HL-60 (cell line): ENCODE results near the gene HSD17B3.
"Not testable (repeated sequence)": the region's sequence is repeated elsewhere in the genome, so short reads cannot be mapped to it uniquely, and the experiment has no call there.

Experiments used
- CTCF ChIP-seq: IDR thresholded peaks from one replicate; pipeline ENCODE4 v1.5.1; 2011; ENCODE audit warnings: low read length, control low read depth, inconsistent platforms; ENCODE audit not compliant: insufficient read depth
- GABPA ChIP-seq: IDR thresholded peaks from 2 replicates; pipeline ENCODE4 v1.6.1; 2012; ENCODE audit warnings: low read depth
- POLR2AphosphoS5 ChIP-seq: IDR thresholded peaks from 2 replicates; pipeline ENCODE4 v1.6.1; 2012; ENCODE audit warnings: low read depth
- REST ChIP-seq: IDR thresholded peaks from 2 replicates; pipeline ENCODE4 v1.6.1; 2012; ENCODE audit warnings: low read depth; ENCODE audit not compliant: insufficient replicate concordance
- SPI1 ChIP-seq: IDR thresholded peaks from 2 replicates; pipeline ENCODE4 v1.6.1; 2012; ENCODE audit warnings: low read depth, mild to moderate bottlenecking, borderline replicate concordance

- TF ChIP-seq CTCF, GABPA, REST, POLR2AphosphoS5, SPI1: not testable (repeated sequence)
Observed at GRCh38 chr9:96306958-96307357, 5.0 kb upstream of the HSD17B3 start.
